H9 (cell line): Measurements from ENCODE around the gene ROBO2. TPM values are rescaled to one million over a fixed set of nuclear protein-coding genes. Genes with fewer than 3 reads are reported as not detected.

Experiments used
- DNase-seq: peaks from one replicate; pipeline ENCODE4 v3.0.0-alpha.2; 2017
- H2AFZ ChIP-seq: one replicate; pipeline ENCODE4 v1.6.1; 2013; ENCODE audit warnings: mild to moderate bottlenecking, low read length, control low read depth, moderate library complexity
- H2AK5ac ChIP-seq: 2 replicates; pipeline ENCODE4 v1.6.1; 2013; ENCODE audit warnings: low read length, control low read depth, mixed read lengths; ENCODE audit not compliant: insufficient read length
- H2BK120ac ChIP-seq: one replicate; pipeline ENCODE4 v1.6.1; 2013; ENCODE audit warnings: low read depth, mild to moderate bottlenecking, low read length, control low read depth, inconsistent platforms; ENCODE audit not compliant: poor library complexity, severe bottlenecking
- H2BK12ac ChIP-seq: 2 replicates; pipeline ENCODE4 v1.6.1; 2013; ENCODE audit warnings: low read length, control low read depth, mixed read lengths, low read depth; ENCODE audit not compliant: insufficient read length
- H2BK15ac ChIP-seq: 2 replicates; pipeline ENCODE4 v1.6.1; 2013; ENCODE audit warnings: low read depth, low read length, control low read depth
- H2BK20ac ChIP-seq: one replicate; pipeline ENCODE4 v1.6.1; 2013; ENCODE audit warnings: low read depth, mild to moderate bottlenecking, low read length, control low read depth, inconsistent platforms; ENCODE audit not compliant: poor library complexity, severe bottlenecking
- H2BK5ac ChIP-seq: 2 replicates; pipeline ENCODE4 v1.6.1; 2013; ENCODE audit warnings: low read length, control low read depth, mixed read lengths; ENCODE audit not compliant: insufficient read length
- H3K14ac ChIP-seq: 2 replicates; pipeline ENCODE4 v1.6.1; 2013; ENCODE audit warnings: low read length, control low read depth; ENCODE audit not compliant: insufficient read depth
- H3K18ac ChIP-seq: 2 replicates; pipeline ENCODE4 v1.6.1; 2013; ENCODE audit warnings: low read depth, mild to moderate bottlenecking, mixed read lengths, low read length, control low read depth; ENCODE audit not compliant: insufficient read length
- H3K23ac ChIP-seq: 2 replicates; pipeline ENCODE4 v1.6.1; 2013; ENCODE audit warnings: low read length, control low read depth, mixed read lengths, low read depth; ENCODE audit not compliant: insufficient read length
- H3K23me2 ChIP-seq: 2 replicates; pipeline ENCODE4 v1.6.1; 2013; ENCODE audit warnings: low read depth, mild to moderate bottlenecking, mixed read lengths, low read length, control low read depth; ENCODE audit not compliant: insufficient read length, poor library complexity, severe bottlenecking
- H3K27ac ChIP-seq: 2 replicates; pipeline ENCODE4 v1.5.1; 2013; ENCODE audit warnings: low read length, control low read depth, mixed read lengths, low read depth; ENCODE audit not compliant: insufficient read length
- H3K27me3 ChIP-seq: 2 replicates; pipeline ENCODE4 v1.6.1; 2013; ENCODE audit warnings: low read length, control low read depth, inconsistent platforms; ENCODE audit not compliant: insufficient read depth
- H3K4ac ChIP-seq: 2 replicates; pipeline ENCODE4 v1.6.1; 2013; ENCODE audit warnings: low read depth, mild to moderate bottlenecking, control low read depth, inconsistent platforms, low read length, moderate library complexity
- H3K4me1 ChIP-seq: 2 replicates; pipeline ENCODE4 v1.6.1; 2013; ENCODE audit warnings: low read length, control low read depth, inconsistent platforms; ENCODE audit not compliant: insufficient read depth
- H3K4me2 ChIP-seq: 2 replicates; pipeline ENCODE4 v1.6.1; 2013; ENCODE audit warnings: low read length, control low read depth, mixed read lengths; ENCODE audit not compliant: insufficient read length, insufficient read depth
- H3K56ac ChIP-seq: 2 replicates; pipeline ENCODE4 v1.6.1; 2013; ENCODE audit warnings: low read depth, mild to moderate bottlenecking, mixed read lengths, low read length, control low read depth; ENCODE audit not compliant: insufficient read length
- H3K79me1 ChIP-seq: 2 replicates; pipeline ENCODE4 v1.6.1; 2013; ENCODE audit warnings: low read depth, mild to moderate bottlenecking, moderate library complexity, low read length, control low read depth, inconsistent platforms; ENCODE audit not compliant: insufficient read depth, poor library complexity, severe bottlenecking
- H3K79me2 ChIP-seq: 2 replicates; pipeline ENCODE4 v1.6.1; 2013; ENCODE audit warnings: low read length, control low read depth, inconsistent platforms; ENCODE audit not compliant: insufficient read depth
- H3K9ac ChIP-seq: 2 replicates; pipeline ENCODE4 v1.6.1; 2013; ENCODE audit warnings: low read length, control low read depth, mixed read lengths; ENCODE audit not compliant: insufficient read length; ENCODE audit errors: extremely low read depth
- H3K9me3 ChIP-seq: one replicate; pipeline ENCODE4 v1.6.1; 2013; ENCODE audit warnings: low read depth, low read length, inconsistent platforms; ENCODE audit not compliant: control insufficient read depth
- H3T11ph ChIP-seq: one replicate; pipeline ENCODE4 v1.6.1; 2013; ENCODE audit warnings: mild to moderate bottlenecking, low read length, control low read depth, inconsistent platforms
- H4K20me1 ChIP-seq: one replicate; pipeline ENCODE4 v1.6.1; 2013; ENCODE audit not compliant: control insufficient read depth, insufficient read length, insufficient read depth
- H4K5ac ChIP-seq: 2 replicates; pipeline ENCODE4 v1.6.1; 2013; ENCODE audit warnings: low read depth, mild to moderate bottlenecking, mixed read lengths, low read length, control low read depth; ENCODE audit not compliant: insufficient read length
- H4K8ac ChIP-seq: replicated peaks from 2 replicates; pipeline ENCODE4 v1.6.1; 2013; ENCODE audit warnings: low read length, control low read depth, mixed read lengths, low read depth; ENCODE audit not compliant: insufficient read length
- H4K91ac ChIP-seq: 2 replicates; pipeline ENCODE4 v1.6.1; 2013; ENCODE audit warnings: low read depth, mild to moderate bottlenecking, moderate library complexity, mixed read lengths, low read length, control low read depth; ENCODE audit not compliant: insufficient read length
- H3K27ac Mint-ChIP-seq, 3 experiments: 2 replicates in 2 of 3; 3 replicates in 1 of 3; pipeline ENCODE4 v1.8.0; 2020 to 2021; ENCODE audit warnings: mixed read lengths in 3 of 3, mild to moderate bottlenecking in 1 of 3, moderate library complexity in 1 of 3
- H3K27me3 Mint-ChIP-seq: 2 replicates; pipeline ENCODE4 v1.8.0; 2021; ENCODE audit warnings: low read depth, mild to moderate bottlenecking, moderate library complexity, mixed read lengths
- H3K36me3 Mint-ChIP-seq, 3 experiments: 2 replicates in 2 of 3; 3 replicates in 1 of 3; pipeline ENCODE4 v1.8.0; 2020 to 2021; ENCODE audit warnings: low read depth in 3 of 3, mixed read lengths in 3 of 3; ENCODE audit not compliant: insufficient read depth in 1 of 3
- H3K4me1 Mint-ChIP-seq, 2 experiments: 2 replicates each; pipeline ENCODE4 v1.8.0; 2020; ENCODE audit warnings: mixed read lengths in 2 of 2
- H3K4me3 Mint-ChIP-seq, 2 experiments: 2 replicates in 1 of 2; 3 replicates in 1 of 2; pipeline ENCODE4 v1.8.0; 2020 to 2021; ENCODE audit warnings: mild to moderate bottlenecking in 2 of 2, mixed read lengths in 2 of 2, moderate library complexity in 1 of 2
- H3K9me3 Mint-ChIP-seq, 2 experiments: 2 replicates in 1 of 2; 3 replicates in 1 of 2; pipeline ENCODE4 v1.8.0; 2020; ENCODE audit warnings: mild to moderate bottlenecking in 2 of 2, mixed read lengths in 2 of 2, moderate library complexity in 1 of 2
- WGBS: extraction: QIAGEN DNeasy Blood & Tissue Kit; methylation state at CpG from one replicate; pipeline ENCODE4 v1.1.7; 2013; ENCODE audit warnings: missing lambda C conversion rate, low lambda C conversion rate, mixed read lengths; ENCODE audit not compliant: insufficient read length; ENCODE audit errors: extremely low coverage; 5-methylcytosine and 5-hydroxymethylcytosine counted together
- total RNA-seq: library from RNA; stranded (reverse); gene quantifications from 2 replicates; pipeline ENCODE4 v1.2.1, GENCODE V29; 2021
- TF ChIP-seq, protein P1 (sequence below): fragments of 200-600 bp; sonication (generic); conservative IDR thresholded peaks from 3 replicates; pipeline ENCODE4 v1.8.0; 2021; ENCODE audit warnings: antibody characterized with exemption, mild to moderate bottlenecking

Gene ROBO2
- total RNA-seq, 1 experiment from 2014 or later = 2.3 TPM

DNA sequence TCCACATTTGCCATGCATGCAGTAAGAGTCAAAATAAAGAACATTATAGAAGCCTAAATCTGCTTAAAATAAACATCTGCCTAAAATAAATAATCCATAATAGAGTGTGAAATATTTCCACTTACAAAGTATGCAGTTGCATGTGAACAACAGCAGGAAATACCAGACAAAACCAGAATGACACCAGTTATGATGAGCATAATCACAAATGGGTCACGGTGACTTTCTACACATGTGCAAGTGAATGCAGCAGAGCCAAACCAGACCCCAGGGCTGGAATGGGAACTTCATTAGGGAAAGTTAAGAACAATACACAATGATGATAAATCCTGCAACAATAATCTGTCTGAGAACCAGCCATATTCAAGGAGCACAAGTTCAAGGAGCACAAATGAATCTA is 615.5 kb downstream of the ROBO2 start:
- H2BK5ac ChIP-seq = no peak overlapping the region
- Mint-ChIP-seq H3K27me3 (no peaks in the 10 kb centered on the region), H3K9me3 (peaks cover 17 to 20% of the 10 kb centered on the region in 2 experiments), H3K27ac (peak overlapping the region in 1 of 3 experiments; percentile 28; a peak in 1 of 7 replicates), H3K4me1 (peaks cover 0 to 2% of the 10 kb centered on the region in 2 experiments; a peak in 1 of 4 replicates), H3K36me3 (peaks cover 6 to 14% (median 7%) of the 10 kb centered on the region in 3 experiments), H3K4me3 (no peak overlapping the region)
- no peaks in the 10 kb centered on the region for H3K23me2 ChIP-seq
- no peak overlapping the region for H2BK20ac ChIP-seq
- H4K20me1 ChIP-seq = no peaks in the 10 kb centered on the region
- H3T11ph ChIP-seq = no peak overlapping the region
- no peak overlapping the region for H3K4ac ChIP-seq
- no peak overlapping the region for H3K18ac ChIP-seq
- no peak overlapping the region for H3K4me2 ChIP-seq
- H2BK120ac ChIP-seq = no peak overlapping the region
- H3K56ac ChIP-seq = no peak overlapping the region
- no peak overlapping the region for H3K23ac ChIP-seq
- no peak overlapping the region for H2BK15ac ChIP-seq
- WGBS = no CpG with 5 or more reads among the region's 1 CpG
- no peak overlapping the region for H2BK12ac ChIP-seq
- no peak overlapping the region for H2AK5ac ChIP-seq
- H3K9ac ChIP-seq = no peak overlapping the region
- TF ChIP-seq, protein P1, sequence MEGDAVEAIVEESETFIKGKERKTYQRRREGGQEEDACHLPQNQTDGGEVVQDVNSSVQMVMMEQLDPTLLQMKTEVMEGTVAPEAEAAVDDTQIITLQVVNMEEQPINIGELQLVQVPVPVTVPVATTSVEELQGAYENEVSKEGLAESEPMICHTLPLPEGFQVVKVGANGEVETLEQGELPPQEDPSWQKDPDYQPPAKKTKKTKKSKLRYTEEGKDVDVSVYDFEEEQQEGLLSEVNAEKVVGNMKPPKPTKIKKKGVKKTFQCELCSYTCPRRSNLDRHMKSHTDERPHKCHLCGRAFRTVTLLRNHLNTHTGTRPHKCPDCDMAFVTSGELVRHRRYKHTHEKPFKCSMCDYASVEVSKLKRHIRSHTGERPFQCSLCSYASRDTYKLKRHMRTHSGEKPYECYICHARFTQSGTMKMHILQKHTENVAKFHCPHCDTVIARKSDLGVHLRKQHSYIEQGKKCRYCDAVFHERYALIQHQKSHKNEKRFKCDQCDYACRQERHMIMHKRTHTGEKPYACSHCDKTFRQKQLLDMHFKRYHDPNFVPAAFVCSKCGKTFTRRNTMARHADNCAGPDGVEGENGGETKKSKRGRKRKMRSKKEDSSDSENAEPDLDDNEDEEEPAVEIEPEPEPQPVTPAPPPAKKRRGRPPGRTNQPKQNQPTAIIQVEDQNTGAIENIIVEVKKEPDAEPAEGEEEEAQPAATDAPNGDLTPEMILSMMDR = no peak
- no peak overlapping the region for H3K27ac ChIP-seq
- peaks cover 5% of the 10 kb centered on the region for H3K9me3 ChIP-seq
- H4K91ac ChIP-seq = no peak overlapping the region
- no peaks in the 10 kb centered on the region for H3K79me1 ChIP-seq
- no peaks in the 10 kb centered on the region for H3K79me2 ChIP-seq
- H3K27me3 ChIP-seq = no peaks in the 10 kb centered on the region
- H4K8ac ChIP-seq = no peak overlapping the region
- no peak overlapping the region for H4K5ac ChIP-seq
- no peak for DNase-seq
- H3K14ac ChIP-seq = no peak overlapping the region
- no peak overlapping the region for H2AFZ ChIP-seq
- no peaks in the 10 kb centered on the region for H3K4me1 ChIP-seq
